Endometrial microvascular endothelial cells (primary cell): Measurements from ENCODE around the gene EP400. TPM values are rescaled to one million over a fixed set of nuclear protein-coding genes. Genes with fewer than 3 reads are reported as not detected.
"Not testable (repeated sequence)": the region's sequence is repeated elsewhere in the genome, so short reads cannot be mapped to it uniquely, and the experiment has no call there.

Experiments used
- in situ Hi-C: cut with HindIII; loops from 2 replicates; pipeline ENCODE4 v1.10.0; 2017; ENCODE audit warnings: low sequenced_read_pairs, low pct_unique_long_range_greater_than_20kb; ENCODE audit errors: inconsistent ontology term
- total RNA-seq: library from RNA; depleted of rRNA; stranded (reverse); fragments of >200 nt; gene quantifications from one replicate; pipeline ENCODE4 v1.2.3, GENCODE V29; 2015; ENCODE audit errors: inconsistent ontology term

The EP400 gene
- total RNA-seq, 1 donor from 2014 or later = 10.0 TPM

- in situ Hi-C loops = no loop called here
These were observed 21.5 kb downstream of the EP400 start for GRCh38 chr12:131971226-131971625.

GRCh38 chr12:131975228-131975627 is 25.5 kb downstream of the EP400 start:
- in situ Hi-C loops = no loop called here

GRCh38 chr12:131979606-131980005 is 29.9 kb downstream of the EP400 start:
- in situ Hi-C loops = no loop called here

GRCh38 chr12:131980263-131980662 is 30.5 kb downstream of the EP400 start:
- in situ Hi-C loops = no loop called here

GRCh38 chr12:131981388-131981787 is 31.6 kb downstream of the EP400 start:
- in situ Hi-C loops = no loop called here

GRCh38 chr12:131982041-131982440 is 32.3 kb downstream of the EP400 start:
- in situ Hi-C loops = no loop called here

GRCh38 chr12:131983026-131983425 is 33.3 kb downstream of the EP400 start:
- in situ Hi-C loops = no loop called here

GRCh38 chr12:131983554-131983953 is 33.8 kb downstream of the EP400 start:
- in situ Hi-C loops = no loop called here

- in situ Hi-C loops = no loop called here
These were observed 34.6 kb downstream of the EP400 start for GRCh38 chr12:131984334-131984733.

- in situ Hi-C loops = not testable (repeated sequence)
These were observed 35.8 kb downstream of the EP400 start for GRCh38 chr12:131985510-131985875.

GRCh38 chr12:131986361-131986760 is 36.6 kb downstream of the EP400 start:
- in situ Hi-C loops = no loop called here

- in situ Hi-C loops = no loop called here
These were observed 37.2 kb downstream of the EP400 start for GRCh38 chr12:131986910-131987309.

GRCh38 chr12:131987552-131987951 is 37.8 kb downstream of the EP400 start:
- in situ Hi-C loops = no loop called here

GRCh38 chr12:131988054-131988796 is 38.5 kb downstream of the EP400 start:
- in situ Hi-C loops = no loop called here

- in situ Hi-C loops = no loop called here
These were observed 39.3 kb downstream of the EP400 start for GRCh38 chr12:131989021-131989420.

- in situ Hi-C loops = no loop called here
These were observed 40.6 kb downstream of the EP400 start for GRCh38 chr12:131990066-131990979.

GRCh38 chr12:131990980-131991305 is 41.2 kb downstream of the EP400 start:
- in situ Hi-C loops = no loop called here

GRCh38 chr12:131991816-131992430 is 42.2 kb downstream of the EP400 start:
- in situ Hi-C loops = no loop called here

GRCh38 chr12:131994589-131994988 is 44.8 kb downstream of the EP400 start:
- in situ Hi-C loops = no loop called here
